ENCODE data around the gene BNC1. TPM values are rescaled to one million over a fixed set of nuclear protein-coding genes. Genes with fewer than 3 reads are reported as not detected.
A peak's percentile ranks its signal among the peaks of the same experiment; 100 is the strongest.

Gene BNC1
- total RNA-seq, 1 donor from 2014 or later = 14.4 TPM

GRCh38 chr15:83288381-83288801 is 3.9 kb upstream of the BNC1 start:
- H3K27me3 Mint-ChIP-seq (ENCODE audit: unreplicated experiment) = peaks cover 10% of the 10 kb centered on the region
- no peak overlapping the region for H3K27ac Mint-ChIP-seq (ENCODE audit: unreplicated experiment)
- no peaks in the 10 kb centered on the region for H3K9me3 Mint-ChIP-seq (ENCODE audit: unreplicated experiment)
- H3K4me3 Mint-ChIP-seq (ENCODE audit: unreplicated experiment) = no peak overlapping the region
- no peaks in the 10 kb centered on the region for H3K36me3 Mint-ChIP-seq (ENCODE audit: low read depth, unreplicated experiment)
- H3K4me1 Mint-ChIP-seq (ENCODE audit: unreplicated experiment) = peaks cover 22% of the 10 kb centered on the region
- no peak for TF ChIP-seq CTCF (IDR thresholded peaks at IDR 0.05; ENCODE audit: unreplicated experiment)
- DNase-seq (ENCODE audit: low spot score) = no peak

DNA sequence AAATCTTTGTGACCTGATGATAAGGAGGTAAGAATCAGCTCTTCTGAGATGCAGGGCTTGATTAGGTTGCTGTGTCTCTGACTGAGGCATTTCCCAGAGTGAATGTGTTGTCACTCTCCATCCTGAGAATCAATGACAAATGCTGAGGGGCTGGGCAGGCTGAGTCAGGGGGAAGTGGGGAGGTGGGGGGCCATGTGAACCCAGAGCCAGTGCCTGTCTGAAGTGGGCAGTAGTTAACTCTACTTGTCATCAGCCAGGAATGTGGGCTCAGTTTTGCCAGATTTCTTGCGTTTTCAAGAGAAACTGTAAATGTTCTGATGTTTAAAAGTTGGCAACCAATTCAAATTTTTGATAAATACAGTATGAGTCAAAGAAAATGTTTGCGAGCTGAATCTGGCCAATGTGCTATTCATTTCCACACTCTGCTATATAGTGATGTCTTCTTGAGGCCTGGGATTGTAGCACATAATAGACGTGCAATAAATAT is 3.1 kb upstream of the BNC1 start:
- Mint-ChIP-seq H3K27me3 (ENCODE audit: unreplicated experiment) (peaks cover 13% of the 10 kb centered on the region), H3K27ac (ENCODE audit: unreplicated experiment) (no peak overlapping the region)

GRCh38 chr15:83285979-83286553 is 1.6 kb upstream of the BNC1 start:
- TF ChIP-seq CTCF (IDR thresholded peaks at IDR 0.05; ENCODE audit: unreplicated experiment) = no peak
- Mint-ChIP-seq H3K36me3 (ENCODE audit: low read depth, unreplicated experiment) (peaks cover 6% of the 10 kb centered on the region), H3K9me3 (ENCODE audit: unreplicated experiment) (no peaks in the 10 kb centered on the region), H3K4me3 (ENCODE audit: unreplicated experiment) (peak overlapping the region; percentile 66), H3K27ac (ENCODE audit: unreplicated experiment) (peak overlapping the region; percentile 69), H3K4me1 (ENCODE audit: unreplicated experiment) (peaks cover 26% of the 10 kb centered on the region), H3K27me3 (ENCODE audit: unreplicated experiment) (peaks cover 13% of the 10 kb centered on the region)
- DNase-seq (ENCODE audit: low spot score) = no peak

More for the DNA sequence above, 3.1 kb upstream of the BNC1 start:
- peaks cover 26% of the 10 kb centered on the region for H3K4me1 Mint-ChIP-seq (ENCODE audit: unreplicated experiment)
- H3K4me3 Mint-ChIP-seq (ENCODE audit: unreplicated experiment) = no peak overlapping the region
- H3K9me3 Mint-ChIP-seq (ENCODE audit: unreplicated experiment) = no peaks in the 10 kb centered on the region
- peaks cover 4% of the 10 kb centered on the region for H3K36me3 Mint-ChIP-seq (ENCODE audit: low read depth, unreplicated experiment)
- DNase-seq (ENCODE audit: low spot score) = no peak
- no peak for TF ChIP-seq CTCF (IDR thresholded peaks at IDR 0.05; ENCODE audit: unreplicated experiment)

GRCh38 chr15:83285284-83285978 is 967 bp upstream of the BNC1 start:
- peak overlapping the region; percentile 72 for H3K27ac Mint-ChIP-seq (ENCODE audit: unreplicated experiment)
- H3K9me3 Mint-ChIP-seq (ENCODE audit: unreplicated experiment) = no peaks in the 10 kb centered on the region
- no peak for TF ChIP-seq CTCF (IDR thresholded peaks at IDR 0.05; ENCODE audit: unreplicated experiment)
- DNase-seq (ENCODE audit: low spot score) = peak; percentile 27
- peaks cover 13% of the 10 kb centered on the region for H3K27me3 Mint-ChIP-seq (ENCODE audit: unreplicated experiment)
- peaks cover 26% of the 10 kb centered on the region for H3K4me1 Mint-ChIP-seq (ENCODE audit: unreplicated experiment)
- H3K4me3 Mint-ChIP-seq (ENCODE audit: unreplicated experiment) = peak overlapping the region; percentile 90
- peaks cover 6% of the 10 kb centered on the region for H3K36me3 Mint-ChIP-seq (ENCODE audit: low read depth, unreplicated experiment)

Data from endothelial cell (in vitro differentiated cells).